Erythroblast (primary cell): ENCODE measurements around the gene SMS.

Experiments
- GATA1 ChIP-seq: IDR thresholded peaks from 2 replicates; pipeline ENCODE4 v1.6.1; 2011; ENCODE audit warnings: low read depth, mild to moderate bottlenecking, control low read depth, low read length, moderate library complexity
- POLR2A ChIP-seq: IDR thresholded peaks from 2 replicates; pipeline ENCODE4 v1.6.1; 2011; ENCODE audit warnings: mild to moderate bottlenecking, low read length

GRCh38 chrX:21912989-21913388, 27.5 kb upstream of the SMS start:
- no peak for TF ChIP-seq POLR2A
- no peak for TF ChIP-seq GATA1
